Vagina (tissue), 2 donors: ENCODE results near the gene KCNF1.

Source experiments
- CTCF ChIP-seq, 3 experiments: fragments of 450-650 bp in 2 of 3; fragments of 200-600 bp in 1 of 3; sonication (generic) in 1 of 3; IDR thresholded peaks; one replicate each; pipeline ENCODE4 v1.5.1; 2017 to 2019; ENCODE audit warnings: antibody characterized with exemption in 3 of 3, mild to moderate bottlenecking in 2 of 3, moderate library complexity in 2 of 3
- POLR2AphosphoS5 ChIP-seq, 2 donors: sonication (generic); formaldehyde crosslinking; IDR thresholded peaks; one replicate each; pipeline ENCODE4 v1.9.0; 2017; ENCODE audit warnings: antibody characterized with exemption in 2 of 2, mild to moderate bottlenecking in 2 of 2, low read depth in 1 of 2; ENCODE audit not compliant: insufficient read depth in 1 of 2

DNA sequence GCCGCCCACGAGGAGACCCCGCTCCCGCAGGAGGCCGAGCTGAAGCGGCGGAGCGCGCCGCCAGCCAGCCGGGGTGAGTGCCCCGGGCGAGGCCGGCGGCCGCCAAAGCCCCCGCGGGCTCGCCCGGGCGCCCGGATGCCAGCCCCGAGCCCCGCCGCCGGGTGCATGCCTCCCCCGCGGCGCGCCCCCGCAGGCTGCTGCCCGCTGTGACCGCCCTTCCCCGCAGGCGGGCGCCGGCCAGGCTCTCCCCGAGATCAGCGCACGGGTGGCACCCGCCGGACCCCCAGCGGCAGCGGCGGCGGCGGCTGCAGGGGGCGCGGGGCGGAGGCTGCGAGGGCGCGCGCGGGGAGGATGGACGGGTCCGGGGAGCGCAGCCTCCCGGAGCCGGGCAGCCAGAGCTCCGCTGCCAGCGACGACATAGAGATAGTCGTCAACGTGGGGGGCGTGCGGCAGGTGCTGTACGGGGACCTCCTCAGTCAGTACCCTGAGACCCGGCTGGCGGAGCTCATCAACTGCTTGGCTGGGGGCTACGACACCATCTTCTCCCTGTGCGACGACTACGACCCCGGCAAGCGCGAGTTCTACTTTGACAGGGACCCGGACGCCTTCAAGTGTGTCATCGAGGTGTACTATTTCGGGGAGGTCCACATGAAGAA is 470 bp downstream of the KCNF1 start:
- no peak for TF ChIP-seq POLR2AphosphoS5 (IDR thresholded peaks at IDR 0.05; ENCODE audit: insufficient read depth in 1 of 2, low read depth in 1 of 2)
- TF ChIP-seq CTCF (IDR thresholded peaks at IDR 0.05): no peak
